HG03378 (cell line): ENCODE data around the gene MZT2A.
"Not testable (repeated sequence)": the region's sequence is repeated elsewhere in the genome, so short reads cannot be mapped to it uniquely, and the experiment has no call there.

Experiments
- ATAC-seq: cut with Tn5 transposase; IDR thresholded peaks from one replicate; pipeline ENCODE4 v1.9.1; 2021; ENCODE audit warnings: mild to moderate bottlenecking, moderate library complexity; ENCODE audit not compliant: unreplicated experiment

MZT2A gene

DNA sequence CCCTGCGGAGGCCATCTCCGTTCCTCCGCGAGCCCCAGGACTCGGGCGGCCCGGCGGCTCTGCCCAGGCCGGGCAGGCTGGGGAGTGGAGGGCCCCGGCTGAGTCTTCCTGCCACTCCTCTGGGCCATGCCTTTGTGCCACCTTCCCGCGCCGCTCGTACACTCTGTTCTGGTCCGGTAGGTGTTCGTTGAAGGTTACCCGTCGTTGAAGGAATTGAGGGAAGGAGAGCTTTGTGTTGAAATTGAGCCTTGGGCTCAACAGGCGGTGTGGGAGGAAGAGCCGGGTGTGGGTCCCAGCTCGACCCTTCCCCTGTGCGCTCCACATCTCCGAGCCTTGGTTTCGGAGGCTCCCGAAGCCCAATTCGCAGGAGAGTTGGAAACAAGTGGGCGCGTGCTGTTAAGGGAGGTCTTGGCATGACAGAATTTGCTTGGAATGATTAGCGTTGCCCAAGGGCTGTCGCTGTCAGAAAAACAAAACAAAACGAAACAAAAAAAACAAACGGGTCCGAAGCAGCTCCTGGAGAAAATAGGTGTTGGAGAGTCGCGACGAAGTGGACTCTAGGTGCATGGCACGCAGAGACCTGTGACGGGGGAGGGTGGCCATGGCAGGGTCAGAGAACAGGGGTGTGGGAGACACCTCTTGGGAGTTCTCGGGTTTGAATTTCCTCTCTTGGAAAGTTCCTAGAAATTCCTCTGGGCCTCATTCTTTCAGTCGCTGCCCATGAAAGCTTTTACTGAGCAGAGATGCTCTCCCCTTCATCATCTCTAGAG lies 1.2 kb upstream of the MZT2A start:
- peak; percentile 19 for ATAC-seq

DNA sequence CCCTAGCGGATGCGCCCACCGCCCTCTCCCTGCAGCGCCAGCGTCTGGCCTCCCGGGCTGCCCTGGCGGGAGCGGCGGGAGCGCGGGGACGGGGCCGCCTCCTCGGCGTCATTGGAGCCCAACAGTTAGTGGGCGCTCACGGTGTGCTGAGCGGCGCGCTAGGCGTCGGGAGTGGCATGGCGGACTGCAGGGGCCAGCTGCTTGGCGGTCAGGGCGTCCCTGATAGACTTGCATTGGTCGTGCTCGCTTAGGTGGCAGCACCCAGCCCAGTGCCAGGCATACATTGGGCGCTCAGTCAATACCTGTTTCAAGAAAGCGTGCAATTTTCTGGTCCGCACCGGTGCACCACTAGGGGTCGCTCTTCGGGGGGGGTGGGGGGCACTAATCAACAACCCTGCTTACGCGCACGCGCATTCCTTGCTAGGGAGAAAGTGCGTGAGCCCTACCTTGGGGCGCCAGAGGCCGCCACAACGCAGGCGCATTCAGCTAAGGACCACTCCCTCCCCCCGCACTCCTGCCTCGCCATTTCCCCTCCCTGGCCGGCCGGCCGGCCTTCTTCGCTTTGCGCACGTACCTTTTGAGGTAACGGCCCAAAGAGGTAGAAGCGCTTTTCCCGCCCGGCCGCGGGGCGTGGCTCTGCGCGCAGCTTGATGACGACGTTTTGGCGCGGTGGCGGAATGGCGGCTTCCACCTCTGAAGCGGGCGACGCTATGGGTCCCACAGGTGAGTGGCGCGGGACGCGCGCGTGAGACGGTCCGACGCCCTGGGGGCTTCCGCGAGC lies 411 bp upstream of the MZT2A start:
- peak; percentile 66 for ATAC-seq

DNA sequence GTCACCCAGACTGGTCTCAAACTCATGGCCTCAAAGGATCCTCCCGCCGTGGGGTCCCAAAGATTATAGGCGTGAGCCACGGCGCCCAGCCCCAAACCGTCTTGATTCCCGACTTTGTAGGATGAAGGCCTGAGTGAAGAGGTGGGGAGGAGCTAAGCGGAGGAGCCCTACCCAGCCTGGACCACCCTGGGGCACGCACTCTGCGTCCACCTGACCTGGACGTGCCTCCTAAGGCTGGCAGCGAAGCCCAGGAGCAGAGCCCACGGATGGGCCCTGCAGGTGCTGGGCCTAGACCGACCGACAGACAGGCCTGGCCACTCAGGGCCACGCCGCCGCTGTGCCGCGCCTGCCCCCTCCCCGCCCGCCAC lies 744 bp downstream of the MZT2A start:
- ATAC-seq: not testable (repeated sequence)

DNA sequence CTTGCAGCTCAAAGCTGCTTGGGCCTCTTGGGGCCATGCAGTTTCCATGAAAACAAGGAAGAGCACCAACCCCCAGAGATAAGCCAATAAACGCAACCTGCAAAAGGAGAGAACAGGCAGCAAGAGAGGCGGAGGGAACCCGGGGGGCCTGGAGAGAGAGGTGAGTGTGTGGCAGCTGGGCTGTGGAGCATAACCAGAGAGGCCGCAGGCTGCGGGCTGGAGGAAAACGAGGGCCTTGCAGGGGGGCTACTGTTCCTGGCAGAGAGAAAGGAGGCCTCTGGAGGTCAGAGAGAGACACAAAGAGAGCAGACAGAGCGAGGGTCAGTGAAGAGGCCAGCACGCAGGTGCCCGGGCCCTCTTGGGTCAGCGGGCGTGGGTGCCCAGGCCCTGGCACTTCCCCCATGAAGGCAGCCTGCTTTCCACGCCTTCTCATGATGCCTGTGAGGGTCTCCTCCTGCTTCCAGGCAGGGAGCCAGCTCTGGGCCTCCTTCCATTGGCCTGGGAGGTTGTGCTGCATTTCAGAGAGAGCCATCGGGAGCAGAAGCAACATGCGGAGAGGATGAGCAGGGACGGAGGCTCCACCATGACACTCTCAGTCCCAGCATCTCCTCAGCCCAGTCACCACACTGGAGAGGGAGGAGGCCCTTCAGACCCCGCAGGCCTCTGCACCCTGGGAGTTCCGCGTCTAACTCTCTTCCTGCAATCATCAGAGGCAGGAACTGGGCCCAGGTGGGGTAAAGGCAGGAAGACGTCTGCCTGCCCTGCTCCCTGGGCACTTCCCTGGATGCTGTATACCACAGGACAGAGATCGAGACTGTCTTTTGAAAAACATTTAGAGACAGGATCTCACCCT lies 1.4 kb downstream of the MZT2A start:
- not testable (repeated sequence) for ATAC-seq

DNA sequence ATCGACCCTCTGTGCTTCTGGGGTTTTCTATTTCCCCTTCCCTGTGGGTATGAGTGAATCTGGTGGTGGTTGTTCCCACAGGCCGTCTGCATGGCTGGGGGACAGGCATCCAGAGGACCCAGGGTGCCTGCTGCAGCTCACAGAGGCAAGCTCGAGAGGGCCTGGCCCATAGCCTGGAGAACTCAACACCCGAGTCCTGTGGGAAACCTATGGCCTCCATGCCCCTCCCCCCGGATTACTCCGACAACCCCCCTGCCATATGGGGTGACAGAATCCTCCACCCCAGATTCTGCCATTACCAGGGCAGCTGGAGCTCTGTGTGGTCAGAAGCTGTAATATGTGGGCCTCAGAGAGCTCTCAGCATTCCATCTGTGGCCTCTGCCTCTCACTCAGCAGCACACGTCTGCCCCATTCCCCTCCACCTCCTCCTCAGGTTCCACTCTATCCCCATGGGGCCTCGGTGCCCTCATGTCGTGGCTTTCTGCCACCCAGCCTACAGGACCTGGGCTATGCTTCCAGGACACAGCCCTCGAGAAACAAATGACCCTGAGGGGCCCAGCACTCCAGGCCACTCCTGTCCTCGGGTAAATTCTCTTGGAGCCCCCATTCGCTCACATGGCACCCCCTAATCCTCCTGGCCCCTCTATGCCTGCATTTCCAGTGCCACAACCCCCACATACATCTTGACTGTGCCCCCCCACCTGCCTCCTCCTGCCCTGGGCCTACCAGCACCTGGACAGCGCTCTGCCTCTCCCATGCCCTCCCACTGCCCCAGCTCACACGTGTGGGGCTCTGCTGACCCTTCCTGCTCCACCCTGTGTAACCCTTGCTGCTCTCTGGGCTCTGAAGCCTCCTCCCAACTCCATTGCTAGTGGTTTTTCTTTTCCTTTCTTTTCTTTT lies 3.6 kb downstream of the MZT2A start:
- no peak for ATAC-seq

DNA sequence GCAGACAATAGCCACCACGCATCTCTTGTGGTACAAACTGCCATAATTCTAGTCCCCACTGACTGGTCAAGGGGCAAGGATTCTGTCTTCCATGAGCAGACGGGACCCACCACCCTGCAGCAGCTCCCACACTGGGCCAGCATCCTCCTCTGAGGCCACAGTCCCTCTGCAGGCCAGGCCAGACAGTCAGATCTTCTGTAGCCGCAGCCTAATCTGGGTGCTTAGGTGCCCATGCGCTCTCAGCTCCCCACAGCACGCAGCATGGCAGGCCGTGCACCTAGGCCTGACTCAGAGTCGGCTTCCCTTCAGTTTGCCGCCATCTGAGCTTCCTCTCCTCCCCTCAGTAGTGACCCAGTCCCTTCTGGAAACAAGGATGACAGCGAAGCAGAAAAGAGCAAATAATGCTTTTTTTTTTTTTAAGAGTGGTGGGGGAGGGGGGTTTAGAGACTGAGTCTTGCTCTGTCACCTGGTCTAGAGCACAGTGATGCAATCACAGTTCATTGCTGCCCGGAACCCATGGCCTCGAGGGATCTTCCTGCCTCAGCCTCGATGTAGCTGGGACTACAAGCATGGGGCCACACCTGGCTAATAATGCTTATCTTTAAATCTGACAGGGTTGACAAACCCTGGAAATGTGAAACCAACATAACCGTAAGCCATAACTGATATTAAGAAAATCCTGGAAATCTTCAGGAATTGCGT lies 5.8 kb downstream of the MZT2A start:
- not testable (repeated sequence) for ATAC-seq

DNA sequence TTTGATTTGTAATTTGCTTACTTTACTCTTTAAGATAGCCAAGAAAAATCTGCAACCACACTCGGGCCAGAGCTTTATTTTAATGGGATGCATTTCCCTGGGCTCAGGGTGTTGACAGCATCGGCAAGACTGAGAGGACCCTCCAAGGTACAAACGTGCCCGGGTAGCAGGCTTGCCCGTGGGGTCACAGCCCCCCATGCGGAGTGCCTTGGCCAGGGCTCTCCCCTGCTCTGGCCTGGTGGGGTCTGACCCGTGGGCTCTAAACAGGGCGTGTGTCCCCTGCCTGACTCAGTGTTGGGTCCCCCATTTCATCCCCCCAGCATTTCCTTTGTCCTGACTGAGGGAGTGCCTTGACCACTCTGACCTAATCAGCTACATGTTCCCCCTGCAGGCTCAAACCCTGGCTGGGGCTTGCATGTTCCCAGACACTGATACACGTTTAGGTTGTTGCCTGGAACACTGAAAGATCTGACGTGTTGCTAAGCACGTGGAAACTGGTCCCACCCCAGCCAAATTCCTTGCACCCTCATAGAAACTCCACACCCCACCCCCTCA lies 7.2 kb downstream of the MZT2A start:
- not testable (repeated sequence) for ATAC-seq

DNA sequence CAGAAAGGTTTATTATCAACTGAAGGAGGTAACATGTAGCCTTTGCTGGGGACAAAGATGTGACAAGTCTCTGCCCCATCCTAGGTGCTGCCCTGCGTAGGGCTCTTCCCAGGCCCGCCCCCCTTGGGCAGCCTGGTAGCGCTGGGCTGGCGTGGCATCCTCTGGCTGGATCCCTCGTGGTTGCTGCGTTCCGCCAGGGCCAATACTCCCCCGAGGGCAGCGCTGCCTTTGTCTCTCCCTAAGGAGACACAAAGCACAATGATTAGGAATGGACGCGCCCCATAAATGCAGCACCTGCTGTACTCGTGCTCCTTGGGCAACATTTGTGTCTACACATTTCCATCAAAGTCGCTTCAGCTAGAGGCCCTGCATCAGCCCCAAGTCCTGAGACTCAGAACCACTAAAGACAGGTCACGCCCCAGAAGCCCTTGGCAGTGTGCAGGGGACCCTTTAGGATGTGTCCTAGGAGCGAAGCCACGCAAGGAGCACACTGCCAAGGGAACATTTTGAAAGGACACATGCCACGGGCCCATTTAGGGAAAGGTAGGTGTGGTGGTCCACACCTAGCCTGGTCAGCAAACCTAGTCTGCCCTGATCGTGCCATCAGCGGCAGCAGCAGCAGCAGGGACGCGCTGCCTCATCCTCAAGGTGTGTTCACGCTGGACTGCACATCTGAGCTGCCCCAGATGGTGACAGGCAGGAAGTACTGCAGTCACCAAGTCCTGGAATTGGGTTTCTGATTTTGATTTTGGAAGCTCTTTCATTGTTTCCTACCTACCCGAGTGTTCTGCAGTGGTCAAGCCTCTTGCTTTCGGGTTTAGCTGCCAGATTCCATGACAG lies 8.0 kb downstream of the MZT2A start:
- not testable (repeated sequence) for ATAC-seq

DNA sequence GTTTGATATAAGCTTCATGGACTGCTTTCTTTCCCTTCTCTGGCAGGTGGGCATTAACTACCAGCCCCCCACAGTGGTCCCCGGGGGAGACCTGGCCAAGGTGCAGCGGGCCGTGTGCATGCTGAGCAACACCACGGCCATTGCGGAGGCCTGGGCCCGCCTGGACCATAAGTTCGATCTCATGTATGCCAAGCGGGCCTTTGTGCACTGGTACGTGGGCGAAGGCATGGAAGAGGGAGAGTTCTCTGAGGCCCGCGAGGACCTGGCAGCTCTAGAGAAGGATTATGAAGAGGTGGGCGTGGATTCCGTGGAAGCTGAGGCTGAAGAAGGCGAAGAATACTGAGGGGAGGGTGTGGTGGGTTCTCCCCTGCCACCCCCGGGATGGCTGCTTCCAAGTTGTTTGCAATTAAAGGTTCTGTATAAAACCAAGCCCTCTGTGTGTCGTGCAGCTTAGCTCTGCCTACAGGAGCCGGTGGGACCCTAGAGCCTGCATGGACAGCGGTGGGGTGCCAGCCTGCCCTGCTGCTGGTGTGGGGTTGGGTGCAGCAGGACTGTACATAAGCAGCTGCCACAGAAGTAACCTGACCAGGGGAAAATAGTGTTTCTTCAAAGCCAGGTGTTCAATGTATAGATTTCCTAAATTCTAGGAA lies 9.6 kb downstream of the MZT2A start:
- not testable (repeated sequence) for ATAC-seq

DNA sequence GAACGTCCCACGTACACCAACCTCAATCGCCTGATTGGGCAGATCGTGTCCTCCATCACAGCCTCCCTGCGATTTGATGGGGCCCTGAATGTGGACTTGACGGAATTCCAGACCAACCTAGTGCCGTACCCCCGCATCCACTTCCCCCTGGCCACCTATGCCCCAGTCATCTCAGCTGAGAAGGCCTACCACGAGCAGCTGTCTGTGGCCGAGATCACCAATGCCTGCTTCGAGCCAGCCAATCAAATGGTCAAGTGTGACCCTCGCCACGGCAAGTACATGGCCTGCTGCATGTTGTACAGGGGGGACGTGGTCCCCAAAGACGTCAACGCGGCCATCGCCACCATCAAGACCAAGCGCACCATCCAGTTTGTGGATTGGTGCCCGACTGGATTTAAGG lies 11.8 kb downstream of the MZT2A start:
- not testable (repeated sequence) for ATAC-seq

DNA sequence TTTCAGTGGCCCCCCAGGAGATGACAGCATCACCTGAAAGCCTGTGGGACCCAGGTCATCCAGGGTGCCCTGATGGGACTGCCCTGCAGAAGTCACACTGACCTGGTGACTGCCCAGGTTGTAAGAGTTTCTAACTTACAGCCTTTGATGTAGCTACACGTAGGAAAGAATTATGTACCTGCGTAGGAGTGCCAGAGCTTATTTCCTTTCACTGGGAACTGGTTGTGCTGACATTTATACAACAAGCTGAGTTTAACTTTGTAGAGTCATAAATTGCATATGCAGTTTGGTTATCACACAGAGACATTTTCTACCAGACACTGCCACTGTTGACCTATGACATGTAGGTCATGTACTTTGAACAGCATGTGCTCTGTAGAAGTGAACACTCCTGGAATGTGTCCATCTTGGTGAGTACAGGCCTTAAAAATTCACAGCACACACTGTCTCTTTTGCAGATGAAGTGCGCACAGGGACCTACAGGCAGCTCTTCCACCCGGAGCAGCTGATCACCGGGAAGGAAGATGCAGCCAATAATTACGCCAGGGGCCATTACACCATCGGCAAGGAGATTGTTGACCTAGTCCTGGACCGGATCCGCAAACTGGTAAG lies 13.2 kb downstream of the MZT2A start:
- ATAC-seq: not testable (repeated sequence)

DNA sequence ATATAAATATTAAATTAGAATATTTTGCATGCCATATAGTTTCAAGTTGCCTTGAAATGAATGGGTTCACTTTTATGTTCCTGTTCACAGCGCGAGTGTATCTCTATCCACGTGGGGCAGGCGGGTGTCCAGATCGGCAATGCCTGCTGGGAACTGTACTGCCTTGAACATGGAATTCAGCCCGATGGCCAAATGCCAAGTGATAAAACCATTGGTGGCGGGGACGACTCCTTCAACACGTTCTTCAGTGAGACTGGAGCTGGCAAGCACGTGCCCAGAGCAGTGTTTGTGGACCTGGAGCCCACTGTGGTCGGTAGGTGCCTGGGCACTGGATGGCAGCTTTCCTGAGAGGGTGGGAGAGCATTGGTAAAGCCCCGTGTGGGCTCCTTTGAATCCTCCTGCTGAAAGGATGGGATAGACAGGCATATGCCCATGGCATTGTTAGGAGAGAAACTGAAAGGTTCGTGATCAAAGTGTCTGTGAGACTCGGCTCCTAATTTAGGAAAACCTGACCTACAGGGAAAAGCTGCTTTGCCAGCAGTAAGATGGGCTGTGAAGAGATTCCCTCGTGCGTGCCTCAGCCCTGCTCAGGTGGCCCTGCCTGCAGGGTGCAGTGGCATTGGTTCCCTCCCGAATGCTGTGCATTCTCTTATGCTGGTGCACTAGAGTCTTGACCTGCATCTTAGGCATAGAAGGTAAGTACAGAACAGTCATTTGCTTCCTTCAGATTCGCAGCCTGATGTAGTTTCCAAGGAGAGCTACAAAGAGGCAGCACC lies 13.9 kb downstream of the MZT2A start:
- not testable (repeated sequence) for ATAC-seq

DNA sequence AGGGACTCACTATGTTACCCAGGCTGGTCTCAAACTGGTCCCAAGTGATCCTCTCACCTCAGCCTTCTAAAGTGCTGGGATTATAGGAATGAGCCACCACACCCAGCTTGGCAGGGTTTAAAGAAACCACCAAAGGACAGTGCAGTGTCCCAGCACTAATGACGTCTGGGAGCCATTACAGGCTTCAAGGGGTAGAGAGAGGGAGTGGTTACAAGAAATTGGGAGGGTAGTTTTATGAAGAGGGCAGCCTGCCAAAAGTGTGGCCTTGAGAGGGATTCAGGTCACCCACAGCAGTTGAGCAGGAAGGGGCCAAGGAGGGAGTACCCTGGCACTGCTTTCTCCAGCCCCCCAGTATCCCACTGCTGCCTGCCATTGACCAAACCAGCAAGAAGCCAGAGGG lies 15.0 kb downstream of the MZT2A start:
- not testable (repeated sequence) for ATAC-seq

DNA sequence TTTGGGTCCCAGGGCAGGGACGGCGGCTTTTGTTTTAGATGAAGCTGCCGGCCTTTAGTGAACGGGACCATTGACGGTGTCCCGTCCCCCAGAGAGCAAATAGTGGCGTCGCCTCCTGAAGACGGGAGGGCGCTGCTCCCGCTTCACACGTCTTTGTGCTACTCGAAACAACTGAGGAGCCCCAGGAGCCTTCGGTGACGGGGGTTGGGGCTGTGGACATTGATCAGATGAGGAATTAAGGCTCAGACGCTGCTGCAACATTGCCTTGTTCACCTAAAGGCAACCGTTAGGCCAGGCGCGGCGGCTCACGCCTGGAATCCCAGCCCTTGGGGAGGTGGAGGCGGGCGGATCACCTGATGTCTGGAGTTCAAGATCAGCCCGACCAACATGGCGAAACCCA lies 15.8 kb downstream of the MZT2A start:
- not testable (repeated sequence) for ATAC-seq

DNA sequence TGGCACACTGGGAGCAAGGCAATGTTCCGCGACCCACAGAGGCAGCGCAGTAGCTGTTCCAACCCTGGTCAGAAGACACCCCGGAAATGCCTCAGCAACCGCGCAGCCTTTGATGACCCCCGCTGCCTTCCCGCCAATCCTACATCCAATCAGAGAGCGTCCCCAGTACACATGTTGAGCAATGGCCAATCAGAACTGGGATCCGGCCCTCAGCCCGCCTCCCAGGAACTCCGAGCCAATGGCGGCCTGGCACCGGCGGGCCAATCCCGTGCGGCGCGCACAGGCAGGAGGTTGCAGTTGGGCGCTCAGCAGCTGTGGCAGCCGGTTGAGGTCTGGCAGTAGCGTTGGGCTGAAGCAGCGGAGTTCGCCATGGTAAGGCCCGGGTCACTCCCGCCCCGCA lies 16.4 kb downstream of the MZT2A start, which contains the start of gene TUBA3D:
Gene TUBA3D, plus strand, starts transcription at position 289 of the 400 bp plus-strand sequence. Its CDS starts 81 bp downstream, at position 370.
- ATAC-seq: no peak

DNA sequence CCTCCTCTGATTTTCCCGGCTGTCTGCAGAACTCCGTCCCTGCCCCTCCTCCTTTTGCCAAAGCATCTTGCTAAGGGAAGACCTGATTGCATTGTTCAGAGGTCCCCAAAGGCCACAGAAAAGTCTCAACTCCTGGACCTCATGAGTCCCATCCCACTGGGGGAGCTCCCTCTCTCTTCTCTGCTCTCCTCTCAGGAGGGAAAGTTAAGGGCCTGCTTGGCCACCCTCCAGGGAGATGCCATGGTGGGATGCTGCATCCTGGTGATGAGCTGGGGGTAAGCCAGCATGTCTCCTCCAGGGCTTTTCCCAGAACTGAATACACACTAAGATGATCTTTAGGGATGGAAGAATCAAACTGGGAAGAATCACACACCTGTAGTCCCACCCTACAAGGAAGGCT lies 18.9 kb downstream of the MZT2A start:
- not testable (repeated sequence) for ATAC-seq

DNA sequence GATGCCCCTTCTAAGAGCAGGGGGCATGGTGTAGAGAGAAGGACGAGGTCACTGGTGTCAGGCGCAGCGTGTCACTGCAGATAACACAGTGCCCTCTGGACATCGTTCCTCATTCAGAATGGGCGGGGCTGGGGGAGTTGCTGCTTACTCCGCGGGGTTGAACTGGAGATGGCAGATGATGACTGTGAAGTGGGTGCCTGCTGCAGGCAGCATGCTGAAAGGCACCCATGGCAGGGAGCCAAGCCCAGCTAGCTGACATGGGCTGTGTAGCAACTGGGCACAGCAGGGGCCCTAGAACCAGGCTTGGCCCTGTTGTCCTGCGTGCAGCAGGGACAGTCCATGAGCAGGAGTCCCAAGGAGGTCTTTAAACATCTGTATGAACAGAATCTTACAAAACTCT lies 20.6 kb downstream of the MZT2A start:
- not testable (repeated sequence) for ATAC-seq
